H1 (cell line): ENCODE results near the gene CLDN34. TPM values are rescaled to one million over a fixed set of nuclear protein-coding genes. Genes with fewer than 3 reads are reported as not detected.
A peak's percentile ranks its signal among the peaks of the same experiment; 100 is the strongest.

Experiments used
- ASH2L ChIP-seq: fragments of 200-600, 300-600 bp; sonication (generic); IDR thresholded peaks from one replicate; pipeline ENCODE4 v1.7.1; 2017; ENCODE audit warnings: low read length
- CBX8 ChIP-seq: fragments of 300-800, 300-1000 bp; sonication (generic); IDR thresholded peaks from 2 replicates; pipeline ENCODE4 v1.7.1; 2016; ENCODE audit warnings: low read depth, low read length, borderline replicate concordance
- EP300 ChIP-seq, 2 experiments: IDR thresholded peaks; 1 replicate in 1 of 2; 2 replicates in 1 of 2; pipeline ENCODE4 v1.6.1; 2011 to 2012; ENCODE audit warnings: low read depth in 2 of 2, low read length in 2 of 2, mild to moderate bottlenecking in 2 of 2, borderline replicate concordance in 1 of 2, inconsistent platforms in 1 of 2, moderate library complexity in 1 of 2
- GABPA ChIP-seq: IDR thresholded peaks from 2 replicates; pipeline ENCODE4 v1.6.1; 2011; ENCODE audit warnings: mild to moderate bottlenecking, low read length, moderate library complexity, borderline replicate concordance; ENCODE audit not compliant: insufficient read depth
- SIN3A ChIP-seq, 2 experiments: IDR thresholded peaks in 1 of 2; conservative IDR thresholded peaks in 1 of 2; 2 replicates each; pipeline ENCODE4 v1.6.1; 2011 to 2012; ENCODE audit warnings: low read length in 2 of 2, improper control_type of control experiment in 1 of 2, low read depth in 1 of 2, mild to moderate bottlenecking in 1 of 2
- TBP ChIP-seq: IDR thresholded peaks from 2 replicates; pipeline ENCODE4 v1.6.1; 2011; ENCODE audit warnings: low read depth, low read length, improper control_type of control experiment
- polyA plus RNA-seq, 7 experiments: library from polyadenylated mRNA; depleted of rRNA in 3 of 7; stranded (reverse) in 5 of 7; unstranded in 2 of 7; fragments of >200 nt in 5 of 7; fragments of 200-250 nt in 2 of 7; gene quantifications; 1 replicate in 5 of 7; 2 replicates in 1 of 7; 4 replicates in 1 of 7; pipeline versions ENCODE4 v1.2.1 to v1.2.3, GENCODE V29; 2011 to 2013; ENCODE audit warnings: missing spikeins in 2 of 7, mixed read lengths in 2 of 7
- total RNA-seq: library from RNA; stranded (reverse); fragmentation: NEBNext Ultra II Directional; extraction: Animal tissue kit (Norgen Biotek cat#: 25700); gene quantifications from 2 replicates; pipeline ENCODE4 v1.2.1, GENCODE V29; 2021
- TF ChIP-seq, protein P1 (sequence below): IDR thresholded peaks from 2 replicates; pipeline ENCODE4 v1.6.1; 2012; ENCODE audit warnings: inconsistent platforms

Gene CLDN34
- total and polyA plus RNA-seq, 2 of the 8 experiments (the other 6 are each of a cell fraction or from before 2014, with no cell fraction given), result 0.26 to 0.50 TPM

DNA sequence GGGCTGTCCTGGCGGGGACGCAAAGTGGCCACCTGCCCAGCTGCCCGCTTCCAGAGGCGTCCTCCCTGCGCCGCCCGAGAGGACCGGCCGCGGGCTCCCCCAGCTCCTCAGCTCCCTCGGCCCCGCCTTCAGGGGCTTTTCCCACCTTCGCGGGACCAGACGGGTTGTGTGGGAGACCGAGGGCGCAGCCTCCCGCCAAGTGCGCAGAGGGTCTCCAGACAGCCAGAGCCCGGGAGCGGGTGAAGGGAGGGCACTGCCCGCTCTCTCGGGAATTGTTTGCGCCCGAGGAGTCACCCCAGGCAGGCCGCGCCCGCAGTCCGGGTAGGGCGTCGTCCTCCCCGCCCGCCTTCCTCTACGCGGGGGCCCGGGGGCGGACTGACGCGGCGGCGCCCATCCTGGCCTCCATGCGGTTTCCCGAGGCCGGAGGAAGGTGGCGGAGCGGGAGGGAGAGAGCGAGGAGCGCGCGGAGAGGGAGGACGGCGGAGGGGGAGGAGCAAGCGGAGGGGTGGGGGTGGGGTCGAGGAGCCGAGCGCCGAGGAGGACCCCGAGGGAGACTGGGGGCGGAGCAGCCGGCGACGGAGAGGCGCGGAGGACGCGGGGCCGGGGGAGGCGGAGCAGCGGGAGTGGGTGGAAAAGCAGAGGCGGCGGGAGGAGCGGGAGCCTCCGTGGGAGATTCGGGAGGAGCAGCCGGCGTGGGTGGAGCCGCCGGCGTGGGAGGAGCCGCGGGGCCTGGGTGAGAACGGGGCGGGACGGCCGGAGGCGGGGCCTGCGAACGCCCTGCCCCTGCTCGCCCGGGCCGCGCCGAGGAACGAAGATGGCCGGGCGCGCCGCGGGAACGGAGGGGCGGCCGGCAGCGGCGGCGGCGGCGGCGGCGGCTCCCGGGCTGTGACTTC is 47.5 kb downstream of the CLDN34 start (continued):
- peak in 1 of 2 experiments; percentile 5; a peak in 1 of 3 replicates for TF ChIP-seq EP300 (IDR thresholded peaks at IDR 0.05; ENCODE audit: borderline replicate concordance in 1 of 2, low read depth in 2 of 2, low read length in 2 of 2)
- no peak; the same call in 1 of the 2 replicates for TF ChIP-seq TBP
- TF ChIP-seq, protein P1, sequence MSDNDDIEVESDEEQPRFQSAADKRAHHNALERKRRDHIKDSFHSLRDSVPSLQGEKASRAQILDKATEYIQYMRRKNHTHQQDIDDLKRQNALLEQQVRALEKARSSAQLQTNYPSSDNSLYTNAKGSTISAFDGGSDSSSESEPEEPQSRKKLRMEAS, result peak; percentile 80
- TF ChIP-seq CBX8, result no peak
- 0 out of 4 replicates have a peak, but pooled peaks of 1 of the 2 experiments have one; percentile 14 for TF ChIP-seq SIN3A (conservative IDR thresholded peaks at IDR 0.05 in 1 of 2, IDR thresholded peaks at IDR 0.05 in 1 of 2; ENCODE audit: low read depth in 1 of 2, low read length in 2 of 2)
- TF ChIP-seq GABPA, result no peak
- TF ChIP-seq ASH2L, result peak; percentile 61
